Right cardiac atrium (tissue), 5 donors: Measurements from ENCODE around the gene TSHZ1. TPM values are rescaled to one million over a fixed set of nuclear protein-coding genes. Genes with fewer than 3 reads are reported as not detected.

Experiments
- ATAC-seq, 2 donors: fragments of 200-7000 bp; cut with Tn5 transposase; one replicate each; pipeline versions ENCODE4 v1.8.0 to v1.9.1; 2020; ENCODE audit warnings: moderate library complexity in 2 of 2, mild to moderate bottlenecking in 1 of 2
- DNase-seq, 3 donors: peaks; one replicate each; pipeline ENCODE4 v3.0.0-alpha.2; 2020
- H3K27ac ChIP-seq: one replicate; pipeline ENCODE4 v1.5.1; 2013; ENCODE audit warnings: mild to moderate bottlenecking, low read length, control low read depth, moderate library complexity
- H3K27me3 ChIP-seq: one replicate; pipeline ENCODE4 v1.6.1; 2013; ENCODE audit not compliant: control insufficient read depth, insufficient read depth
- H3K4me1 ChIP-seq: one replicate; pipeline ENCODE4 v1.6.1; 2013; ENCODE audit warnings: low read length; ENCODE audit not compliant: control insufficient read depth, insufficient read depth
- H3K4me3 ChIP-seq: one replicate; pipeline ENCODE4 v1.5.1; 2013; ENCODE audit warnings: low read length, control low read depth
- H3K9me3 ChIP-seq: one replicate; pipeline ENCODE4 v1.6.1; 2013; ENCODE audit warnings: low read length; ENCODE audit not compliant: control insufficient read depth
- WGBS: extraction: QIAGEN DNeasy Blood & Tissue Kit; methylation state at CpG from one replicate; pipeline ENCODE4 v1.1.7; 2013; 5-methylcytosine and 5-hydroxymethylcytosine counted together
- intact Hi-C, 4 donors: fragments of 100-400 bp; cut with DNase I; formaldehyde crosslinking; loops; one replicate each; pipeline versions ENCODE4 v1.11.0 to v1.14.0; 2022 to 2023
- polyA plus RNA-seq: library from polyadenylated mRNA; stranded (reverse); fragments of 200-250 nt; gene quantifications from one replicate; pipeline ENCODE4 v1.2.3, GENCODE V29; 2013
- total RNA-seq, 4 donors: library from RNA; stranded (reverse); fragmentation: NEBNext Ultra II Directional; extraction: Animal tissue kit (Norgen Biotek cat#: 25700); gene quantifications; one replicate each; pipeline ENCODE4 v1.2.1, GENCODE V29; 2021
- donor health status: healthy with polysubstance abuse.
- donor health status: DM: no; HTN: yes; CAD: no.
- donor health status: DM: no; HTN: no; CAD: no.
- donor health status: DM: no; HTN: yes; CAD: no; lungs with severe emphysema.
- donor health status: DM: yes; HTN: yes; CAD: no.

Gene TSHZ1
- total and polyA plus RNA-seq, 5 donors, result 12.7 to 24.7 (median 19.3) TPM

- Histone ChIP-seq H3K4me1 (no peaks in the 10 kb centered on the region), H3K27me3 (no peaks in the 10 kb centered on the region), H3K27ac (no peak overlapping the region), H3K4me3 (no peak overlapping the region), H3K9me3 (no peaks in the 10 kb centered on the region)
- no peak for DNase-seq
- no peak for ATAC-seq
- WGBS, result 87% methylated on average over 4 of the region's 4 CpGs
- intact Hi-C loops, result no loop called here
Observed at GRCh38 chr18:75305984-75306383, 95.4 kb downstream of the TSHZ1 start.

DNA sequence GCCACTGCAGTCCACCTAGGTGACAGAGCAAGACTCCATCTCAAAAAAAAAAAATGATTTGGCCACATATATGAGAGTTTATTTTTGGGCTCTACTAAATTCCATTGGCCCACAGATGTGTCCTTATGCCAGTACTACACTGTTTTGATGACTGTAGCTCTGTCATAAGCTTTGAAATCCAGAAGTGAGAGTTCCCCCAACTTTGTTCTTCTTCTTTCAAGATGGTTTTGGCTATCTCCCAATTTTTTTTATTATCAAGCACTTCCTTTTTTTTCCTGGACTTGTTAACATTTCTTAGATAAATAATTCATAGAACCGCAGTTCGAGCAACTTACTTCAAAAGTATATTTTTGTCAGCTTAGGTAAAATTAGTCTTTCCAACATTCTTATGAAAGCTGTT, 96.9 kb downstream of the TSHZ1 start:
- WGBS, result 53% methylated on average over 2 of the region's 2 CpGs
- Histone ChIP-seq H3K27ac (no peak overlapping the region), H3K27me3 (no peaks in the 10 kb centered on the region), H3K9me3 (no peaks in the 10 kb centered on the region), H3K4me1 (no peaks in the 10 kb centered on the region), H3K4me3 (no peak overlapping the region)
- ATAC-seq, result no peak
- intact Hi-C loops, result no loop called here
- no peak for DNase-seq

- H3K27ac ChIP-seq, result no peak overlapping the region
- no peaks in the 10 kb centered on the region for H3K27me3 ChIP-seq
- no peak for ATAC-seq
- DNase-seq, result no peak
- intact Hi-C loops, result no loop called here
- no peaks in the 10 kb centered on the region for H3K9me3 ChIP-seq
- no peak overlapping the region for H3K4me3 ChIP-seq
- WGBS, result 86% methylated on average over 8 of the region's 8 CpGs
- H3K4me1 ChIP-seq, result no peaks in the 10 kb centered on the region
Observed at GRCh38 chr18:75309564-75309963, 99.0 kb downstream of the TSHZ1 start.

GRCh38 chr18:75314117-75314516, 103.5 kb downstream of the TSHZ1 start:
- no peak overlapping the region for H3K4me3 ChIP-seq
- no peaks in the 10 kb centered on the region for H3K27me3 ChIP-seq
- no peak overlapping the region for H3K27ac ChIP-seq
- ATAC-seq (no peak), DNase-seq (no peak)
- intact Hi-C loops, result no loop called here
- 84% methylated on average over 5 of the region's 5 CpGs for WGBS
- H3K9me3 ChIP-seq, result no peaks in the 10 kb centered on the region
- H3K4me1 ChIP-seq, result no peaks in the 10 kb centered on the region

DNA sequence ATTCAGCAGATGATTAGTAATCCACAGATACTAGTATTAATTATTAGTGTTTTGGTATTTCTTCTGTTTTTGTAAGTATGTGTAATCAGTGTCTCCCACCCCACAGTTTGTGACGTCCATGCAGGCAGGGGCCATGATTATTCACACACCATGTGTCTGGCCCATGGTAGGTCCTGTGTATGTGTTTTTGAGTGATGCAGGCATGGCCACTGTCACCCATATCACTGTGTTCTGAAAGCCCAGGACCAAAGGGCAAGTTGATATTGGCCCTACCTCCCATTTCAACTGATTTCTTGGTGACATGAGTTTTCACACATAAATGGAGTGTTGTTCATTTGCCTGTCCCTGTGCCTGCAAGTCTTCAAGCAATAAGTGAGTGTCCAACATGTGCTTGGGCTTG, 104.0 kb downstream of the TSHZ1 start:
- 73% methylated on average over 1 of the region's 1 CpG for WGBS
- ATAC-seq, result no peak
- Histone ChIP-seq H3K4me3 (no peak overlapping the region), H3K27me3 (no peaks in the 10 kb centered on the region), H3K4me1 (no peaks in the 10 kb centered on the region), H3K27ac (no peak overlapping the region), H3K9me3 (no peaks in the 10 kb centered on the region)
- intact Hi-C loops, result no loop called here
- no peak for DNase-seq

DNA sequence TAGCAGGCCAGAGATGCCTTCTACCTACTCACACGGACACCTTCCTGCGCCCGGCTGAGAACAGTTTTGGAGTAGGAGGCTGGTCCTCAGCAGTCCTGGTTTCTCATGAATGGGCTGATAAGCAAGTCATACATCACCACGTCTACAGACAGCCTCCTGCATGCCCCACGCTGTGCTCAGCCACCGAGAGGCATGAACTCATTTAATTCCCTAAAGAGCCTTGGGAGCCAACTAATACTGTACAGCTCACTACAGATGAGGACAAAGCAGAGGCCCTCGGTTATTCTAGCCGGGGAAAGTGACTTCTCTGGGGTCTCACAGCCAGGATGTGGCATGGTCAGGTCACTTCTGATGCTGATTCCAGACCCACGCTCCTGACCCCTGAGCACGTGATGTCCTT, 105.6 kb downstream of the TSHZ1 start:
- H3K27ac ChIP-seq, result no peak overlapping the region
- no peaks in the 10 kb centered on the region for H3K27me3 ChIP-seq
- H3K4me1 ChIP-seq, result no peaks in the 10 kb centered on the region
- DNase-seq, result no peak
- no peak overlapping the region for H3K4me3 ChIP-seq
- no peaks in the 10 kb centered on the region for H3K9me3 ChIP-seq
- intact Hi-C loops, result no loop called here
- ATAC-seq, result no peak
- WGBS, result 83% methylated on average over 10 of the region's 10 CpGs

GRCh38 chr18:75316826-75317225, 106.2 kb downstream of the TSHZ1 start:
- Histone ChIP-seq H3K9me3 (no peaks in the 10 kb centered on the region), H3K27me3 (no peaks in the 10 kb centered on the region), H3K4me3 (no peak overlapping the region), H3K4me1 (no peaks in the 10 kb centered on the region), H3K27ac (no peak overlapping the region)
- no peak for DNase-seq
- no peak for ATAC-seq
- WGBS, result 95% methylated on average over 8 of the region's 8 CpGs
- intact Hi-C loops, result no loop called here

- intact Hi-C loops, result no loop called here
- H3K9me3 ChIP-seq, result no peaks in the 10 kb centered on the region
- DNase-seq (no peak), ATAC-seq (no peak)
- 92% methylated on average over 17 of the region's 17 CpGs for WGBS
- H3K27ac ChIP-seq, result no peak overlapping the region
- no peaks in the 10 kb centered on the region for H3K27me3 ChIP-seq
- no peak overlapping the region for H3K4me3 ChIP-seq
- H3K4me1 ChIP-seq, result no peaks in the 10 kb centered on the region
Observed at GRCh38 chr18:75317300-75317699, 106.7 kb downstream of the TSHZ1 start.

GRCh38 chr18:75317703-75318102, 107.1 kb downstream of the TSHZ1 start:
- Histone ChIP-seq H3K9me3 (no peaks in the 10 kb centered on the region), H3K27me3 (no peaks in the 10 kb centered on the region), H3K27ac (no peak overlapping the region), H3K4me3 (no peak overlapping the region), H3K4me1 (no peaks in the 10 kb centered on the region)
- intact Hi-C loops, result no loop called here
- WGBS, result 91% methylated on average over 11 of the region's 11 CpGs
- DNase-seq (no peak), ATAC-seq (no peak)

DNA sequence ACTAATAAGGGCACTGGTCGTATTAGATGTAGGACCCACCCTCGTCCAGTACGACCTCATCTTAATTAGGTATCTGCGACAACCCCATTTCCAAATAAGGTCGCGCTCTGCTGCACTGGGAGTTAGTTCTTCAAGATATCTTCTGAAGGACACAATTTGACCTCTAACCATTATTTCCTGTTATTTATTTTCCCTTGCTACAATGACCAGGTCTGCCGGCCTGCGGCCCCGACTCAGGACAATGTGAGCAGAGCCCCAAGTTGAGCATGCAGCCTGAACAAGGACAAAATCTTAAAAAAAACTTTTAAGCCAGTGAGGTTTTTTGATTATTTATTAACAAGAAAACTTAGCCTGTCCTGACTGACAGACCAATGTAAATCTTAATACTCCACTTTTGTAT, 109.3 kb downstream of the TSHZ1 start:
- no peaks in the 10 kb centered on the region for H3K4me1 ChIP-seq
- 68% methylated on average over 9 of the region's 9 CpGs for WGBS
- intact Hi-C loops, result no loop called here
- ATAC-seq (no peak), DNase-seq (no peak)
- H3K27ac ChIP-seq, result no peak overlapping the region
- H3K27me3 ChIP-seq, result no peaks in the 10 kb centered on the region
- H3K4me3 ChIP-seq, result no peak overlapping the region
- H3K9me3 ChIP-seq, result no peaks in the 10 kb centered on the region

GRCh38 chr18:75320506-75320905, 109.9 kb downstream of the TSHZ1 start:
- DNase-seq (no peak), ATAC-seq (no peak)
- H3K27me3 ChIP-seq, result no peaks in the 10 kb centered on the region
- no peaks in the 10 kb centered on the region for H3K9me3 ChIP-seq
- H3K4me3 ChIP-seq, result no peak overlapping the region
- 96% methylated on average over 9 of the region's 9 CpGs for WGBS
- no peak overlapping the region for H3K27ac ChIP-seq
- intact Hi-C loops, result no loop called here
- no peaks in the 10 kb centered on the region for H3K4me1 ChIP-seq

DNA sequence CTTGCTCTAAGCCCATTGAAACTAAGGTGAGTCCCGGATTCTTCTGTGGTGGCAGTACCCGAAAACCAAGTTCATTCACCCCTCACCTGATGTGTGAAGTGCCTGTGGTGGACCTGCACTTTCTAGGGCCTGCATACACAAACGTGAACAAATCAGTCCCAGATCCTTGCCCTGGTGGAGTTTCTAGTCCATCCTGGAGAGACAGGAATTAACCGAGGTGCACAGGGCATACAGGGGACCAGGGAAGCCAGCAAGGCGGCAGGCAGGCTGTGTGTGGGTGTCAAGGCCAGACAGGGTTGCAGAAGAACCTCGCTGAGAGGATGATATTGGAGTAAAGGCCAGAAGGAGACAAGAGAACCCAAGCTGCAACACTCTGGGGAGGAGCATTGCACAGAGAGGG, 110.8 kb downstream of the TSHZ1 start:
- WGBS, result 93% methylated on average over 6 of the region's 6 CpGs
- Histone ChIP-seq H3K27me3 (no peaks in the 10 kb centered on the region), H3K4me3 (no peak overlapping the region), H3K4me1 (no peaks in the 10 kb centered on the region), H3K27ac (no peak overlapping the region), H3K9me3 (no peaks in the 10 kb centered on the region)
- DNase-seq (no peak), ATAC-seq (no peak)
- intact Hi-C loops, result no loop called here
